ENCODE results near the gene LIMK2.
"Not testable (repeated sequence)": the region's sequence is repeated elsewhere in the genome, so short reads cannot be mapped to it uniquely, and the experiment has no call there.

LIMK2 gene

GRCh38 chr22:31211482-31211861, 626 bp upstream of the LIMK2 start:
- DNase-seq (ENCODE audit: low spot score), result no peak

- DNase-seq (ENCODE audit: low spot score), result no peak
These were observed 908 bp downstream of the LIMK2 start for GRCh38 chr22:31212783-31213629.

- no peak for DNase-seq (ENCODE audit: low spot score)
These were observed 3.0 kb downstream of the LIMK2 start for GRCh38 chr22:31215018-31215535.

- DNase-seq (ENCODE audit: low spot score), result no peak
These were observed 6.6 kb downstream of the LIMK2 start for GRCh38 chr22:31218565-31219262.

GRCh38 chr22:31221084-31221483, 9.0 kb downstream of the LIMK2 start:
- DNase-seq (ENCODE audit: low spot score), result no peak

- DNase-seq (ENCODE audit: low spot score), result no peak
These were observed 10.6 kb downstream of the LIMK2 start for GRCh38 chr22:31222736-31223135.

- DNase-seq (ENCODE audit: low spot score), result no peak
These were observed 11.7 kb downstream of the LIMK2 start for GRCh38 chr22:31223786-31224191.

GRCh38 chr22:31224691-31225090, 12.6 kb downstream of the LIMK2 start:
- DNase-seq (ENCODE audit: low spot score), result not testable (repeated sequence)

GRCh38 chr22:31227186-31227585, 15.1 kb downstream of the LIMK2 start:
- DNase-seq (ENCODE audit: low spot score), result no peak

GRCh38 chr22:31229402-31230079, 17.4 kb downstream of the LIMK2 start:
- no peak for DNase-seq (ENCODE audit: low spot score)

GRCh38 chr22:31230155-31230870, 18.2 kb downstream of the LIMK2 start:
- DNase-seq (ENCODE audit: low spot score), result no peak

- no peak for DNase-seq (ENCODE audit: low spot score)
These were observed 18.9 kb downstream of the LIMK2 start for GRCh38 chr22:31230871-31231621.

GRCh38 chr22:31233001-31233400, 20.9 kb downstream of the LIMK2 start:
- DNase-seq (ENCODE audit: low spot score), result no peak

- no peak for DNase-seq (ENCODE audit: low spot score)
These were observed 23.0 kb downstream of the LIMK2 start for GRCh38 chr22:31235081-31235480.

GRCh38 chr22:31236044-31236443, 23.9 kb downstream of the LIMK2 start:
- DNase-seq (ENCODE audit: low spot score), result not testable (repeated sequence)

- DNase-seq (ENCODE audit: low spot score), result no peak
These were observed 26.0 kb downstream of the LIMK2 start for GRCh38 chr22:31238057-31238456.

- no peak for DNase-seq (ENCODE audit: low spot score)
These were observed 27.8 kb downstream of the LIMK2 start for GRCh38 chr22:31239771-31240370.

- no peak for DNase-seq (ENCODE audit: low spot score)
These were observed 29.1 kb downstream of the LIMK2 start for GRCh38 chr22:31241200-31241599.

- no peak for DNase-seq (ENCODE audit: low spot score)
These were observed 29.8 kb downstream of the LIMK2 start for GRCh38 chr22:31241936-31242335.

GRCh38 chr22:31243339-31244045, 31.4 kb downstream of the LIMK2 start:
- DNase-seq (ENCODE audit: low spot score), result no peak
